Measurements from ENCODE around the gene FAM76B. TPM values are rescaled to one million over a fixed set of nuclear protein-coding genes. Genes with fewer than 3 reads are reported as not detected.

Gene FAM76B
- total RNA-seq, 1 donor from 2014 or later, result 139 TPM

- Histone ChIP-seq H3K4me2 (no peak overlapping the region), H3K4me3 (no peak overlapping the region), H3K27me3 (no peaks in the 10 kb centered on the region), H3F3A (ENCODE audit: low read depth) (peaks cover 30% of the 10 kb centered on the region), H4K20me1 (ENCODE audit: low read depth) (no peaks in the 10 kb centered on the region), H2AFZ (replicated peaks) (peak overlapping the region; percentile 12), H3K9me3 (ENCODE audit: low read depth) (no peaks in the 10 kb centered on the region), H3K9ac (no peak overlapping the region), H3K79me2 (ENCODE audit: low read depth) (no peaks in the 10 kb centered on the region), H3K27ac (no peak overlapping the region), H3K36me3 (peaks cover 6% of the 10 kb centered on the region), H3K4me1 (peaks cover 7% of the 10 kb centered on the region)
- Mint-ChIP-seq H3K9me3 (no peaks in the 10 kb centered on the region), H3K36me3 (peaks cover 1% of the 10 kb centered on the region), H3K4me3 (no peak overlapping the region), H3K4me1 (peaks cover 5% of the 10 kb centered on the region), H3K27ac (no peak overlapping the region), H3K27me3 (ENCODE audit: insufficient read depth, low read depth) (no peaks in the 10 kb centered on the region)
- peak; percentile 69 for DNase-seq (ENCODE audit: low spot score)
- TF ChIP-seq CTCF (IDR thresholded peaks at IDR 0.05) (peak; percentile 82), EZH2 (IDR thresholded peaks at IDR 0.05) (no peak)
Measured at GRCh38 chr11:95764267-95764898, 25.2 kb downstream of the FAM76B start.

- H3K27me3 Mint-ChIP-seq (ENCODE audit: insufficient read depth, low read depth), result no peaks in the 10 kb centered on the region
- H3K79me2 ChIP-seq (ENCODE audit: low read depth), result no peaks in the 10 kb centered on the region
Measured at GRCh38 chr11:95762534-95762933, 27.0 kb downstream of the FAM76B start.

GRCh38 chr11:95760941-95761340 lies 28.6 kb downstream of the FAM76B start:
- H3K9me3 ChIP-seq (ENCODE audit: low read depth), result no peaks in the 10 kb centered on the region
- no peaks in the 10 kb centered on the region for H3K79me2 ChIP-seq (ENCODE audit: low read depth)
- no peaks in the 10 kb centered on the region for H3K27me3 ChIP-seq
- H3K9me3 Mint-ChIP-seq, result no peaks in the 10 kb centered on the region
- H3K9ac ChIP-seq, result no peak overlapping the region
- H3K36me3 ChIP-seq, result no peaks in the 10 kb centered on the region
- no peak overlapping the region for H3K4me3 ChIP-seq
- no peaks in the 10 kb centered on the region for H4K20me1 ChIP-seq (ENCODE audit: low read depth)
- H3K36me3 Mint-ChIP-seq, result no peaks in the 10 kb centered on the region
- H3K4me1 Mint-ChIP-seq, result peaks cover 5% of the 10 kb centered on the region
- no peak overlapping the region for H3K4me3 Mint-ChIP-seq
- H3F3A ChIP-seq (ENCODE audit: low read depth), result peaks cover 11% of the 10 kb centered on the region
- H2AFZ ChIP-seq (replicated peaks), result no peak overlapping the region
- no peaks in the 10 kb centered on the region for H3K27me3 Mint-ChIP-seq (ENCODE audit: insufficient read depth, low read depth)
- peaks cover 7% of the 10 kb centered on the region for H3K4me1 ChIP-seq
- no peak overlapping the region for H3K4me2 ChIP-seq
- no peak for TF ChIP-seq EZH2 (IDR thresholded peaks at IDR 0.05)
- no peak for TF ChIP-seq EZH2phosphoT487 (IDR thresholded peaks at IDR 0.05)
- TF ChIP-seq CTCF (IDR thresholded peaks at IDR 0.05), result no peak
- H3K27ac Mint-ChIP-seq, result no peak overlapping the region
- H3K27ac ChIP-seq, result no peak overlapping the region
- DNase-seq (ENCODE audit: low spot score), result no peak

More at GRCh38 chr11:95762534-95762933, 27.0 kb downstream of the FAM76B start:
- Histone ChIP-seq H3K27me3 (no peaks in the 10 kb centered on the region), H3K9me3 (ENCODE audit: low read depth) (no peaks in the 10 kb centered on the region), H3K9ac (no peak overlapping the region), H3K27ac (no peak overlapping the region), H3F3A (ENCODE audit: low read depth) (peaks cover 12% of the 10 kb centered on the region), H3K4me1 (peaks cover 7% of the 10 kb centered on the region), H3K36me3 (no peaks in the 10 kb centered on the region), H4K20me1 (ENCODE audit: low read depth) (no peaks in the 10 kb centered on the region), H3K4me2 (no peak overlapping the region), H3K4me3 (no peak overlapping the region), H2AFZ (replicated peaks) (no peak overlapping the region)
- H3K9me3 Mint-ChIP-seq, result no peaks in the 10 kb centered on the region
- no peak overlapping the region for H3K27ac Mint-ChIP-seq
- no peak for DNase-seq (ENCODE audit: low spot score)
- no peak overlapping the region for H3K4me3 Mint-ChIP-seq
- no peaks in the 10 kb centered on the region for H3K36me3 Mint-ChIP-seq
- no peak for TF ChIP-seq EZH2phosphoT487 (IDR thresholded peaks at IDR 0.05)
- TF ChIP-seq CTCF (IDR thresholded peaks at IDR 0.05), result no peak
- no peak for TF ChIP-seq EZH2 (IDR thresholded peaks at IDR 0.05)
- H3K4me1 Mint-ChIP-seq, result peaks cover 5% of the 10 kb centered on the region
